Stimulated activated CD4-positive, alpha-beta T cell treated with anti-CD3 and anti-CD28 coated beads, Interleukin-1b, Interleukin-23, amount 100 ng/mL, for 4 hours (primary cell): ENCODE measurements around the gene PNPLA6.

Source experiments
- DNase-seq, 2 donors: peaks; one replicate each; pipeline ENCODE4 v3.0.0-alpha.2; 2020; ENCODE audit warnings: low read depth in 2 of 2

The PNPLA6 gene

GRCh38 chr19:7535047-7535997 is at the start of gene PNPLA6:
TSS of gene PNPLA6 (plus strand) at chr19:7535717. CDS start at chr19:7535789, 72 bp downstream.
- DNase-seq = peak; percentile 85 to 94

GRCh38 chr19:7486923-7487322 is 48.6 kb upstream of the PNPLA6 start:
- no peak for DNase-seq

GRCh38 chr19:7488736-7489353 is 46.7 kb upstream of the PNPLA6 start, which contains the start of gene PEX11G:
TSS of gene PEX11G (minus strand) at chr19:7489035. CDS start at chr19:7489010, 25 bp downstream.
- DNase-seq = peak; percentile 84 to 91

- no peak for DNase-seq
Observed at GRCh38 chr19:7489609-7490044, 45.9 kb upstream of the PNPLA6 start.

- no peak for DNase-seq
Observed at GRCh38 chr19:7492142-7492541, 43.4 kb upstream of the PNPLA6 start.

GRCh38 chr19:7492558-7492957 is 43.0 kb upstream of the PNPLA6 start:
- no peak for DNase-seq

- DNase-seq = no peak
Observed at GRCh38 chr19:7494416-7495098, 41.0 kb upstream of the PNPLA6 start.

- DNase-seq = no peak
Observed at GRCh38 chr19:7497292-7497691, 38.2 kb upstream of the PNPLA6 start.

- peak in 1 of 2 donors; percentile 43 for DNase-seq
Observed at GRCh38 chr19:7500811-7501450, 34.6 kb upstream of the PNPLA6 start.

- DNase-seq = no peak
Observed at GRCh38 chr19:7502552-7502951, 33.0 kb upstream of the PNPLA6 start.

GRCh38 chr19:7504684-7505083 is 30.8 kb upstream of the PNPLA6 start:
- DNase-seq = no peak

- DNase-seq = no peak
Observed at GRCh38 chr19:7505288-7505681, 30.2 kb upstream of the PNPLA6 start.

- no peak for DNase-seq
Observed at GRCh38 chr19:7505682-7506384, 29.7 kb upstream of the PNPLA6 start.

- DNase-seq = no peak
Observed at GRCh38 chr19:7506385-7507328, 28.9 kb upstream of the PNPLA6 start.

GRCh38 chr19:7507884-7508283 is 27.6 kb upstream of the PNPLA6 start:
- no peak for DNase-seq

GRCh38 chr19:7509625-7510024 is 25.9 kb upstream of the PNPLA6 start:
- no peak for DNase-seq

GRCh38 chr19:7512400-7512851 is 23.1 kb upstream of the PNPLA6 start:
- no peak for DNase-seq

GRCh38 chr19:7513809-7514642 is 21.5 kb upstream of the PNPLA6 start:
- DNase-seq = no peak

GRCh38 chr19:7515110-7515644 is 20.3 kb upstream of the PNPLA6 start:
- DNase-seq = no peak
